ENCODE measurements around the gene DCX.

Gene DCX

GRCh38 chrX:111411983-111412382 is at the start of gene DCX:
TSS of gene DCX (minus strand) at chrX:111412192. CDS start at chrX:111410398, 1,794 bp downstream.
- no peak for DNase-seq

- DNase-seq: no peak
These were observed 48.6 kb upstream of the DCX start for GRCh38 chrX:111460607-111461006.

GRCh38 chrX:111447298-111447697 is 35.3 kb upstream of the DCX start:
- peak; percentile 67 for DNase-seq

GRCh38 chrX:111445485-111445884 is 33.5 kb upstream of the DCX start:
- DNase-seq: peak; percentile 64

GRCh38 chrX:111444881-111445280 is 32.9 kb upstream of the DCX start:
- no peak for DNase-seq

- DNase-seq: no peak
These were observed 32.0 kb upstream of the DCX start for GRCh38 chrX:111443946-111444345.

GRCh38 chrX:111442791-111443190 is 30.8 kb upstream of the DCX start:
- no peak for DNase-seq

GRCh38 chrX:111435469-111435868 is 23.5 kb upstream of the DCX start:
- no peak for DNase-seq

GRCh38 chrX:111431001-111431400 is 19.0 kb upstream of the DCX start:
- no peak for DNase-seq

- no peak for DNase-seq
These were observed 435 bp downstream of the DCX start for GRCh38 chrX:111411557-111411956.

- DNase-seq: no peak
These were observed 1.4 kb downstream of the DCX start for GRCh38 chrX:111410590-111411078.

GRCh38 chrX:111409326-111409725 is 2.7 kb downstream of the DCX start:
- no peak for DNase-seq

GRCh38 chrX:111407948-111408347 is 4.0 kb downstream of the DCX start:
- DNase-seq: no peak

- DNase-seq: no peak
These were observed 9.6 kb downstream of the DCX start for GRCh38 chrX:111402344-111402743.

GRCh38 chrX:111395149-111395548 is 16.8 kb downstream of the DCX start:
- DNase-seq: no peak

- no peak for DNase-seq
These were observed 17.4 kb downstream of the DCX start for GRCh38 chrX:111394569-111394968.

- DNase-seq: no peak
These were observed 24.4 kb downstream of the DCX start for GRCh38 chrX:111387470-111388070.

- no peak for DNase-seq
These were observed 25.3 kb downstream of the DCX start for GRCh38 chrX:111386615-111387233.

- no peak for DNase-seq
These were observed 25.9 kb downstream of the DCX start for GRCh38 chrX:111386077-111386476.

GRCh38 chrX:111382277-111382676 is 29.7 kb downstream of the DCX start:
- DNase-seq: no peak

GRCh38 chrX:111376897-111377578 is 35.0 kb downstream of the DCX start:
- DNase-seq: no peak

GRCh38 chrX:111376486-111376885 is 35.5 kb downstream of the DCX start:
- no peak for DNase-seq

- DNase-seq: peak; percentile 1
These were observed 36.2 kb downstream of the DCX start for GRCh38 chrX:111375747-111376146.

- no peak for DNase-seq
These were observed 39.9 kb downstream of the DCX start for GRCh38 chrX:111372086-111372485.

All from hematopoietic multipotent progenitor cell treated with erythropoietin and hydrocortisone succinate and interleukin-3 and kit ligand, for 4 days (in vitro differentiated cells).